Upper lobe of left lung (tissue), 6 donors: ENCODE results near the gene B4GALNT4. TPM values are rescaled to one million over a fixed set of nuclear protein-coding genes. Genes with fewer than 3 reads are reported as not detected.

ENCODE experiments used
- ATAC-seq, 2 donors: fragments of 200-7000 bp; cut with Tn5 transposase; one replicate each; pipeline ENCODE4 v1.9.1; 2022; ENCODE audit warnings: mild to moderate bottlenecking in 2 of 2, moderate library complexity in 2 of 2; ENCODE audit not compliant: low FRiP score in 2 of 2
- DNase-seq, 2 donors: peaks; one replicate each; pipeline ENCODE4 v3.0.0-alpha.2; 2019 to 2020
- H3K27ac ChIP-seq, 4 donors: fragments of 200-600 bp; sonication (generic); one replicate each; pipeline ENCODE4 v1.5.1; 2016 to 2019
- H3K27me3 ChIP-seq, 4 donors: fragments of 200-600 bp; sonication (generic); one replicate each; pipeline ENCODE4 v1.5.1; 2017 to 2019
- H3K36me3 ChIP-seq, 4 donors: fragments of 200-600 bp; sonication (generic); one replicate each; pipeline ENCODE4 v1.5.1; 2016 to 2019
- H3K4me1 ChIP-seq, 4 donors: fragments of 200-600 bp; sonication (generic); one replicate each; pipeline ENCODE4 v1.5.1; 2018 to 2019
- H3K4me3 ChIP-seq, 4 donors: fragments of 200-600 bp; sonication (generic); one replicate each; pipeline ENCODE4 v1.5.1; 2017 to 2019; ENCODE audit warnings: mild to moderate bottlenecking in 2 of 4, moderate library complexity in 1 of 4
- H3K9me3 ChIP-seq, 4 donors: fragments of 200-600 bp; sonication (generic); one replicate each; pipeline ENCODE4 v1.5.1; 2018 to 2019
- CTCF ChIP-seq, 6 experiments: fragments of 450-650 bp in 4 of 6; fragments of 200-600 bp in 2 of 6; sonication (generic) in 2 of 6; IDR thresholded peaks; one replicate each; pipeline ENCODE4 v1.5.1; 2016 to 2019; ENCODE audit warnings: antibody characterized with exemption in 6 of 6
- EP300 ChIP-seq, 4 donors: sonication (generic); formaldehyde crosslinking; IDR thresholded peaks; one replicate each; pipeline ENCODE4 v1.5.1; 2017; ENCODE audit warnings: antibody characterized with exemption in 4 of 4, control low read depth in 2 of 4
- POLR2A ChIP-seq, 4 donors: fragments of 450-650 bp; IDR thresholded peaks; one replicate each; pipeline ENCODE4 v1.5.1; 2016 to 2017; ENCODE audit warnings: antibody characterized with exemption in 4 of 4, mild to moderate bottlenecking in 2 of 4
- POLR2AphosphoS5 ChIP-seq, 2 donors: sonication (generic); formaldehyde crosslinking; IDR thresholded peaks; one replicate each; pipeline ENCODE4 v1.5.1; 2017; ENCODE audit warnings: antibody characterized with exemption in 2 of 2
- WGBS, 2 donors: methylation state at CpG; one replicate each; pipeline ENCODE4 v1.1.5; 2017 to 2018; 5-methylcytosine and 5-hydroxymethylcytosine counted together
- total RNA-seq, 6 donors: library from RNA; depleted of rRNA in 4 of 6; stranded (reverse); fragments of >200 nt in 4 of 6; gene quantifications; one replicate each; pipeline versions ENCODE4 v1.1.0 to v1.2.1, GENCODE V29; 2016 to 2021
- donor health status: DM: no; HTN: no; CAD: no; lungs with moderate emphysema.
- donor health status: DM: no; HTN: yes; CAD: no; lungs with severe emphysema.

B4GALNT4 gene
- total RNA-seq, 6 donors from 2014 or later, result 0.23 to 2.1 (median 0.54) TPM; not detected in 1

- TF ChIP-seq POLR2A (IDR thresholded peaks at IDR 0.05) (peak in 1 of 4 donors; percentile 68), POLR2AphosphoS5 (IDR thresholded peaks at IDR 0.05) (no peak), EP300 (IDR thresholded peaks at IDR 0.05) (no peak), CTCF (IDR thresholded peaks at IDR 0.05) (peak in 1 of 6 experiments; percentile 7)
- peaks cover 4 to 28% (median 17%) of the 10 kb centered on the region in 4 donors for H3K4me1 ChIP-seq
- DNase-seq (peak; percentile 90 to 91), ATAC-seq (peak; percentile 79 to 88)
- H3K27ac ChIP-seq, result peak within 1 kb of the TSS; percentile 36 to 70 (median 66)
- peak within 1 kb of the TSS; percentile 40 to 60 (median 52) for H3K4me3 ChIP-seq
- H3K9me3 ChIP-seq, result no peaks in the 10 kb centered on the region
- H3K36me3 ChIP-seq, result no peaks in the 10 kb centered on the region
- no peaks in the 10 kb centered on the region for H3K27me3 ChIP-seq
- 49 to 76% methylated on average over 5 to 29 of the region's 57 CpGs for WGBS, 2 donors
Observed at GRCh38 chr11:394034-394857, 24.9 kb downstream of the B4GALNT4 start, which contains the start of gene PKP3. TSS of gene PKP3 (plus strand) at chr11:394209. CDS start at chr11:394293, 84 bp downstream.

- peaks cover 0 to 2% (median 0%) of the 10 kb centered on the region in 4 donors for H3K27me3 ChIP-seq
Observed at GRCh38 chr11:394858-395655, 25.8 kb downstream of the B4GALNT4 start.

GRCh38 chr11:395866-396265, 26.6 kb downstream of the B4GALNT4 start:
- Histone ChIP-seq H3K36me3 (no peaks in the 10 kb centered on the region), H3K4me3 (peak overlapping the region in 1 of 4 donors; percentile 60), H3K9me3 (no peaks in the 10 kb centered on the region), H3K27ac (no peak overlapping the region), H3K4me1 (peaks cover 4 to 34% (median 17%) of the 10 kb centered on the region in 4 donors), H3K27me3 (peaks cover 0 to 8% (median 0%) of the 10 kb centered on the region in 4 donors)
- DNase-seq (peak in 1 of 2 donors; percentile 73), ATAC-seq (no peak)
- TF ChIP-seq CTCF (IDR thresholded peaks at IDR 0.05), result no peak
- TF ChIP-seq EP300 (IDR thresholded peaks at IDR 0.05), result no peak
- TF ChIP-seq POLR2AphosphoS5 (IDR thresholded peaks at IDR 0.05), result no peak
- TF ChIP-seq POLR2A (IDR thresholded peaks at IDR 0.05), result no peak
- 77 to 86% methylated on average over 7 to 11 of the region's 11 CpGs for WGBS, 2 donors

More at GRCh38 chr11:394858-395655, 25.8 kb downstream of the B4GALNT4 start:
- peaks cover 4 to 29% (median 17%) of the 10 kb centered on the region in 4 donors for H3K4me1 ChIP-seq
- TF ChIP-seq POLR2AphosphoS5 (IDR thresholded peaks at IDR 0.05), result no peak
- WGBS, 2 donors, result 69 to 74% methylated on average over 15 to 25 of the region's 25 CpGs
- H3K27ac ChIP-seq, result peak overlapping the region in 2 of 4 donors; percentile 68 to 70
- DNase-seq, result peak in 1 of 2 donors; percentile 77
- H3K9me3 ChIP-seq, result no peaks in the 10 kb centered on the region
- peak overlapping the region in 3 of 4 donors; percentile 44 to 60 (median 60) for H3K4me3 ChIP-seq
- no peak for ATAC-seq
- no peaks in the 10 kb centered on the region for H3K36me3 ChIP-seq

GRCh38 chr11:396511-396947, 27.2 kb downstream of the B4GALNT4 start:
- WGBS, 2 donors, result 31% methylated on average over 21 of the region's 23 CpGs; no CpG with 5 or more reads in 1 of the 2 donors
- Histone ChIP-seq H3K9me3 (no peaks in the 10 kb centered on the region), H3K4me1 (peaks cover 4 to 34% (median 17%) of the 10 kb centered on the region in 4 donors), H3K4me3 (peak overlapping the region in 3 of 4 donors; percentile 31 to 44 (median 35)), H3K27me3 (peaks cover 0 to 8% (median 0%) of the 10 kb centered on the region in 4 donors), H3K36me3 (no peaks in the 10 kb centered on the region), H3K27ac (no peak overlapping the region)
- DNase-seq (no peak), ATAC-seq (peak; percentile 23)
- TF ChIP-seq EP300 (IDR thresholded peaks at IDR 0.05), result no peak
- peak in 1 of 6 experiments; percentile 22 for TF ChIP-seq CTCF (IDR thresholded peaks at IDR 0.05)
- TF ChIP-seq POLR2AphosphoS5 (IDR thresholded peaks at IDR 0.05), result no peak
- no peak for TF ChIP-seq POLR2A (IDR thresholded peaks at IDR 0.05)
